KBM-7 (cell line): ENCODE data around the gene MRPL10.

Experiments used
- DNase-seq: peaks from one replicate; pipeline ENCODE4 v3.0.0-alpha.2; 2015
- in situ Hi-C: fragments of 300-500 bp; cut with MboI; formaldehyde crosslinking; loops from 2 replicates; pipeline ENCODE4 v1.14.3; 2020; ENCODE audit warnings: low sequenced_read_pairs, low pct_unique_long_range_greater_than_20kb, mixed read lengths

The MRPL10 gene

GRCh38 chr17:47831003-47831933 is at the start of gene MRPL10, which contains the start of gene LRRC46:
Gene MRPL10, minus strand, starts transcription at chr17:47831541. Its CDS starts 30 bp downstream, at chr17:47831511.
Gene LRRC46, plus strand, starts transcription at chr17:47831670. Its CDS starts 320 bp downstream, at chr17:47831990.
- in situ Hi-C loops: loop anchor here (25.0 kb wide), 1 partner anchor 131 kb away; the partner anchor contains the start of genes CDK5RAP3 and PRR15L
- peak; percentile 97 for DNase-seq

GRCh38 chr17:47879776-47880454 is 48.6 kb upstream of the MRPL10 start:
- in situ Hi-C loops: no loop called here

GRCh38 chr17:47879028-47879585 is 47.8 kb upstream of the MRPL10 start:
- in situ Hi-C loops: no loop called here
- DNase-seq: no peak

More at GRCh38 chr17:47879776-47880454, 48.6 kb upstream of the MRPL10 start:
- DNase-seq: no peak

- no peak for DNase-seq
- in situ Hi-C loops: no loop called here
Observed at GRCh38 chr17:47878203-47879027, 47.1 kb upstream of the MRPL10 start.

GRCh38 chr17:47877368-47878034 is 46.2 kb upstream of the MRPL10 start:
- in situ Hi-C loops: no loop called here
- DNase-seq: peak; percentile 79

- in situ Hi-C loops: no loop called here
- no peak for DNase-seq
Observed at GRCh38 chr17:47875011-47875985, 44.0 kb upstream of the MRPL10 start.

- in situ Hi-C loops: no loop called here
Observed at GRCh38 chr17:47873200-47874090, 42.1 kb upstream of the MRPL10 start.

GRCh38 chr17:47872651-47873161 is 41.4 kb upstream of the MRPL10 start:
- no peak for DNase-seq
- in situ Hi-C loops: no loop called here

More at GRCh38 chr17:47873200-47874090, 42.1 kb upstream of the MRPL10 start:
- no peak for DNase-seq

- in situ Hi-C loops: no loop called here
- DNase-seq: no peak
Observed at GRCh38 chr17:47872019-47872650, 40.8 kb upstream of the MRPL10 start.

GRCh38 chr17:47871048-47871447 is 39.7 kb upstream of the MRPL10 start:
- no peak for DNase-seq
- in situ Hi-C loops: no loop called here

GRCh38 chr17:47870056-47870455 is 38.7 kb upstream of the MRPL10 start:
- in situ Hi-C loops: no loop called here
- DNase-seq: no peak

GRCh38 chr17:47869114-47869513 is 37.8 kb upstream of the MRPL10 start:
- no peak for DNase-seq
- in situ Hi-C loops: no loop called here

- in situ Hi-C loops: no loop called here
- no peak for DNase-seq
Observed at GRCh38 chr17:47867813-47868533, 36.6 kb upstream of the MRPL10 start.

- in situ Hi-C loops: no loop called here
Observed at GRCh38 chr17:47866941-47867340, 35.6 kb upstream of the MRPL10 start.

GRCh38 chr17:47864791-47865216 is 33.5 kb upstream of the MRPL10 start:
- in situ Hi-C loops: no loop called here
- no peak for DNase-seq

More at GRCh38 chr17:47866941-47867340, 35.6 kb upstream of the MRPL10 start:
- no peak for DNase-seq
